Stimulated activated CD4-positive, alpha-beta T cell treated with anti-CD3 and anti-CD28 coated beads, Interleukin-1b, Interleukin-23, amount 100 ng/mL, for 4 hours (primary cell): ENCODE results near the gene SMC1B.
"Not testable (repeated sequence)": the region's sequence is repeated elsewhere in the genome, so short reads cannot be mapped to it uniquely, and the experiment has no call there.

Source experiments
- DNase-seq, 2 donors: peaks; one replicate each; pipeline ENCODE4 v3.0.0-alpha.2; 2020; ENCODE audit warnings: low read depth in 2 of 2

The SMC1B gene, protein sequence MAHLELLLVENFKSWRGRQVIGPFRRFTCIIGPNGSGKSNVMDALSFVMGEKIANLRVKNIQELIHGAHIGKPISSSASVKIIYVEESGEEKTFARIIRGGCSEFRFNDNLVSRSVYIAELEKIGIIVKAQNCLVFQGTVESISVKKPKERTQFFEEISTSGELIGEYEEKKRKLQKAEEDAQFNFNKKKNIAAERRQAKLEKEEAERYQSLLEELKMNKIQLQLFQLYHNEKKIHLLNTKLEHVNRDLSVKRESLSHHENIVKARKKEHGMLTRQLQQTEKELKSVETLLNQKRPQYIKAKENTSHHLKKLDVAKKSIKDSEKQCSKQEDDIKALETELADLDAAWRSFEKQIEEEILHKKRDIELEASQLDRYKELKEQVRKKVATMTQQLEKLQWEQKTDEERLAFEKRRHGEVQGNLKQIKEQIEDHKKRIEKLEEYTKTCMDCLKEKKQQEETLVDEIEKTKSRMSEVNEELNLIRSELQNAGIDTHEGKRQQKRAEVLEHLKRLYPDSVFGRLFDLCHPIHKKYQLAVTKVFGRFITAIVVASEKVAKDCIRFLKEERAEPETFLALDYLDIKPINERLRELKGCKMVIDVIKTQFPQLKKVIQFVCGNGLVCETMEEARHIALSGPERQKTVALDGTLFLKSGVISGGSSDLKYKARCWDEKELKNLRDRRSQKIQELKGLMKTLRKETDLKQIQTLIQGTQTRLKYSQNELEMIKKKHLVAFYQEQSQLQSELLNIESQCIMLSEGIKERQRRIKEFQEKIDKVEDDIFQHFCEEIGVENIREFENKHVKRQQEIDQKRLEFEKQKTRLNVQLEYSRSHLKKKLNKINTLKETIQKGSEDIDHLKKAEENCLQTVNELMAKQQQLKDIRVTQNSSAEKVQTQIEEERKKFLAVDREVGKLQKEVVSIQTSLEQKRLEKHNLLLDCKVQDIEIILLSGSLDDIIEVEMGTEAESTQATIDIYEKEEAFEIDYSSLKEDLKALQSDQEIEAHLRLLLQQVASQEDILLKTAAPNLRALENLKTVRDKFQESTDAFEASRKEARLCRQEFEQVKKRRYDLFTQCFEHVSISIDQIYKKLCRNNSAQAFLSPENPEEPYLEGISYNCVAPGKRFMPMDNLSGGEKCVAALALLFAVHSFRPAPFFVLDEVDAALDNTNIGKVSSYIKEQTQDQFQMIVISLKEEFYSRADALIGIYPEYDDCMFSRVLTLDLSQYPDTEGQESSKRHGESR

GRCh38 chr22:45413368-45414211, at the start of gene SMC1B, which contains the start of gene RIBC2:
Gene SMC1B, minus strand, starts transcription at chr22:45413599. Its CDS starts 32 bp downstream, at chr22:45413567.
Gene RIBC2, plus strand, starts transcription at chr22:45413693. Its CDS starts 194 bp downstream, at chr22:45413887.
- DNase-seq = peak; percentile 58 to 72

- DNase-seq = no peak
These were observed 48.7 kb upstream of the SMC1B start for GRCh38 chr22:45462034-45462655.

- DNase-seq = no peak
These were observed 47.1 kb upstream of the SMC1B start for GRCh38 chr22:45460288-45461109.

GRCh38 chr22:45459235-45459634, 45.8 kb upstream of the SMC1B start:
- DNase-seq = no peak

DNA sequence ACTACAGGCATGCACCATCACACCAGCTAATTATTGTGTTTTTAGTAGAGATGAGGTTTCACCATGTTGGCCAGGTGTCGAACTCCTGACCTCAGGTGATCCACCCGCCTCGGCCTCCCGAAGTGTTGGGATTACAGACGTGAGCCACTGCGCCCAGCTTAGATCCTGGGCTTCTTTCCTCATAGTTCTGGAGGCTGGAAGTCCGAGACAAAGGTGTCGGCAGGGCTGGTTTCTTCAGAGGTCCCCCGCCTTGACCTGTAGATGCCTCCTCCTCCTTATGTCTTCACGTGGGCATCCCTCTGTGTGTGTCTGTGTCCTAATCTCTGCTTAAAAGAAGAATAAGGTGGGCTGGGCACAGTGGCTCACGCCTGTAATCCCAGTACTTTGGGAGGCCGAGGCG, 45.1 kb upstream of the SMC1B start:
- DNase-seq = no peak

GRCh38 chr22:45456811-45457210, 43.4 kb upstream of the SMC1B start:
- no peak for DNase-seq

DNA sequence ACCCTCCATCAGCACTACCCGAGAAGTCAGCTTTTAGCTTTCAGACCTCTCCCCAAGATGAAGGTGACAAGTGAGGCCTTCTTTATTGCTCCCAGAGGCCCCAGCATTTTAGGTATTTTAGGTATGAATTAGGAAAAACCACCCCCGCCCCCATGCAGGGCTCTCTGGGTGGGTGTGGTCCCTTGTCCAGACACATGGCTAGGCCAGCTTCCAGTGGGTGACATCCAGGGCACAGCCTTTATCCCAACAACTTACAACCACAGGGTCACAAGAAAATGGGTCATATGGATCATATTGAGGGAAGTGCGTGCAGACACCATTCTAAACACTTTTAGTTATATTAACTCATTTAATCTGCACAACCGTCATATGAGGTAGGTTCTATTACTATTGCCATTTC, 42.2 kb upstream of the SMC1B start:
- DNase-seq = no peak

GRCh38 chr22:45455212-45455611, 41.8 kb upstream of the SMC1B start:
- DNase-seq = no peak

GRCh38 chr22:45454275-45454674, 40.9 kb upstream of the SMC1B start:
- DNase-seq = no peak

- no peak for DNase-seq
These were observed 40.4 kb upstream of the SMC1B start for GRCh38 chr22:45453764-45454163.

- DNase-seq = no peak
These were observed 39.4 kb upstream of the SMC1B start for GRCh38 chr22:45452565-45453379.

DNA sequence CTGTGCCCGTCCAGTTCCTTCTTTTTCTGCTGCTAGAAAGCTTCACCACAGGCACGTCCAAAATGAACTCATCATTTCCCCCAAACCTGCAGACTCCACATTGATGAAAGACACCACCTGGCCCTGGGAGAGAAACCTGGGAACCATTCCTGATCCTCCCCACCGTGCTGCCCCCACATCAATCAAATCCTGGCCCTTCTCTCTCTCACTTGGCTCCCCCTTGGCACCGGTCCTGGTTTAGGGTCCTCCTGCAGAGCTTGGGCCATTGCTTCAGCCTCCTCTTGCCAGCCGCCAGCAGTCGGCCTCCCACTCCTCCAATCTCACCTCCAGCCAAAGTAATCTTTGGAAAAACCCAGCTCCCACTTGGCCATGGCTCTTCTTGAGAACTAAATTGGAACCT, 38.6 kb upstream of the SMC1B start:
- no peak for DNase-seq

DNA sequence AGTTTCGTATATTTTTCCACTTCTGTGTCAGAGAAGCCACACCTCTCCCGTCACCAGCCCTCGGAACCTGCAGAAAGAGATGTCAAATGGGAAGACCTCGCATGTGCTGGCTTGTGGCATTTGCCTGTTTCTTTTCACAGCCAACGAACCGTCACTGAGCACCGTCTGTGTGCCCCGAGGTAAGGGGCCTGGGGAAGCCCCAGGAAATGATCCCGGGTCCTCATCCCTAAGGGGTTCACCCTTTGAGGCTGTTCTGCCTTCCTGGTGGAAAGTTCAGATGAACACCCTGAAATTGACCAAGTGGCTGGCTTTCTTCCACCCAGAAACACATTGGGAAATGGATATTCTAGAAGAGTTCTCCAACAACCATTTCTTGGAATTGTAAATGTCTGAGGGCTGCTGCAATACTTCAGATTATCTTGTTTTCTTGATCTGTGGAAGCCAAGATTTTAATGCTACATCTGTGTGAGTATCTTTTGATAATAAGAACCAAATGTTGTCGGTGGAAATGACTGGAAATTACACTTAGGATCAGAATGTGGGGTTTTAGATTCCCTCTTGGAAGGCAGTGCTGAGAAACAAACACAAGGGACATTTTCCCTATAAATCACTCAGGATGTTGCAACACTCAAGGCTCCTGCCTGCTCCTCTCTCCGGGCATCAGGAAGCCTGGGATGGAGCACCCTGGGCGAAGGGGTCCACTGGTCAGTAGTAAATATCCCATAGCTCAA, 37.7 kb upstream of the SMC1B start:
- no peak for DNase-seq

DNA sequence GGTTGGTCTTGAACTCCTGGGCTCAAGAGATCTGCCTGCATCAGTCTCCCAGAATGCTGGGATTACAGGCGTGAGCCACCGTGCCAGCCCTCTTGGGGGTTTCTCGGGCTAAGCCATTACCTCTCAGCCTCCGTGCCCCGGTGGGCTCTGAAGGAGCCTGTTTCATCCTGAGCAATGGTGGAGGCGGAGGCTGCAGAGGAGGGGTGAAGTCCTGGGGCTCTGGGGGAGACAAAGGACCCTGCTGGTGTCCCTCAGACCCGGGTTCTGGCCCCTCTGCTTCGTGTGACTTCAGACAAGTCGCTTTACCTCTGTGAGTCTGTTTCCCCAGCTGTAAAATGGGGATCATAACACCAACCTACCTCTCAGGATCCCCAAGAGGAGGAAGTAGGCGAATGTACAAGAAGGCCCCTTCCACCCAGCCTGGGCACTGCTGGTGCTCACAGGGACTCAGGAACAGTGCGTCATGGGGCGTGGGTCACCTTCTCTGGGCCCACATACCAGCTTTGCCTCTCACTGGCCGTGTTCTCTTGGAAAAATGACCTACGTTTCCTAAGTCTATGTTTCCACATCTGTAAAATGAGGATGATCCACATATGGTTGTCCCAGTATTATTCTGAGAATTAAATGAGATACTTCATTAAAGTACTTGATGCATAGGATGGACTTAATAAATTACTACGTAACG, 36.8 kb upstream of the SMC1B start:
- DNase-seq = no peak

DNA sequence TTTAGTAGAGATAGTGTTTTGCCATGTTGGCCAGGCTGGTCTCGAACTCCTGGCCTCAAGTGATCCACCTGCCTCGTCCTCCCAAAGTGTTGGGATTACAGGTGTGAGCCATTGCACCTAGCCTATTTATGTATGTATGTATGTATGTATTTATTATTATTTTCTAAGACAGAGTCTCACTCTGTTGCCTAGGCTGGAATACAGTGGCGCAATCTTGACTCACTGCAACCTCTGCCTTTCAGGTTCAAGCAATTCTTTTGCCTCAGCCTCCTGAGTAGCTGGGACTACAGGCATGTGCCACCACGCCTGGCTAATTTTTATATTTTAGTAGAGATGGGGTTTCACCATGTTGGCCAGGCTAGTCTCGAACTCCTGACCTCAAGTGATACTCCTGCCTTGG, 36.0 kb upstream of the SMC1B start:
- not testable (repeated sequence) for DNase-seq

DNA sequence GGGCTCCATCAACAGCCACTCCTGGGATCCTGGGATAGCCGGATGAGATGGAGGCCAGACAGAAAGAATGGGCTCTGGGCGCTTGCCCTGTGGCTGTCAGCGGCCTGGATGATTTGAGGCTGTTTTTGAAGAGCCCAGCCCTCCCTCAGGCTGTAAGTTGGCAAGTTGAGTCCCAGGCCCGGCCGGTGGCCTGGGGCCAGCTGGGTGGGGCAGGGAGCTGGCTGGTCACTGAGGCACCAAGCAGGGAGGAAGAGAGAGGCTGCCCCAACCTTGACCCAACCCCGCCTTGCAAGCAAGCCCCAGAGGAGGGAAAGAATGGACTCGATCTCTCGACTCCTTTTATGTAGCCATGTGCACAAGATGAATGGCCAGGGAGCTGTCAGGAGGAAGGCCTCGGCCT, 35.0 kb upstream of the SMC1B start:
- no peak for DNase-seq

DNA sequence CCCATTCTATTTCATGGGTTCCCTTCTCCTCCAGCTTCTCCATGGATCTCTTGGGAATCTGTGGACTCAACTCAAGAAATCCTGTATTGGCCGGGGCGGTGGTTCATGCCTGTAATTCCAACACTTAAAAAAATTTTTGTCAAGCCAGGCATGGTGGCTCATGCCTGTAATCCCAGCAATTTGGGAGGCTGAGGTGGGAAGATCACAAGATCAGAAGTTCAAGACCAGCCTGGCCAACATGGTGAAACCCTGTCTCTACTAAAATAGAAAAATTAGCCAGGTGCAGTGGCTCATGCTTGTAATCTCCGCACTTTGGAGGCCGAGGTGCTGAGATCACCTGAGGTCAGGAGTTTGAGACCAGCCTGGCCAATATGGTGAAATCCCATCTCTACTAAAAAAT, 34.2 kb upstream of the SMC1B start:
- DNase-seq = not testable (repeated sequence)

GRCh38 chr22:45446216-45446615, 32.8 kb upstream of the SMC1B start:
- DNase-seq = no peak
